Endothelial cell of umbilical vein (primary cell): ENCODE data around the gene WLS. TPM values are rescaled to one million over a fixed set of nuclear protein-coding genes. Genes with fewer than 3 reads are reported as not detected.

Experiments used
- BruUV-seq: library from RNA; stranded (reverse); fragments of 400-500 nt; replicated peaks from 2 replicates; lab custom pipeline; 2021; lab: Mats Ljungman, UMichigan
- CTCF ChIA-PET: fragments of 300-600, 350-600 bp; sonication (Branson Sonifier 250); formaldehyde crosslinking; loops from one replicate; lab custom pipeline; 2021; ENCODE audit warnings: antibody characterized with exemption, inconsistent platforms; lab: Charles Lee
- POLR2A ChIA-PET: fragments of 300-600, 350-600 bp; sonication (Branson Sonifier 250); formaldehyde crosslinking; loops from one replicate; lab custom pipeline; 2021; ENCODE audit warnings: antibody characterized with exemption, inconsistent platforms; lab: Charles Lee
- DNase-seq: peaks from one replicate; pipeline ENCODE4 v3.0.0-alpha.2; 2011; ENCODE audit warnings: low read depth, low spot score
- FAIRE-seq: peaks from 2 replicates; lab custom pipeline; 2011; peaks lifted over from hg19 to GRCh38; lab: Jason Lieb, UNC
- H2AFZ ChIP-seq: 2 replicates; pipeline ENCODE4 v1.6.0; 2012; ENCODE audit warnings: low read depth, low read length, control low read depth, inconsistent platforms
- H3K27ac ChIP-seq: 2 replicates; pipeline ENCODE4 v1.5.1; 2011; ENCODE audit warnings: low read depth, mild to moderate bottlenecking, control low read depth, low read length, moderate library complexity; ENCODE audit not compliant: insufficient read depth
- H3K27me3 ChIP-seq, 2 experiments: 2 replicates each; pipeline versions ENCODE4 v1.6.0 to v1.6.1; 2011; ENCODE audit warnings: low read length in 2 of 2, mixed read lengths in 1 of 2; ENCODE audit not compliant: control insufficient read depth in 2 of 2, insufficient read depth in 2 of 2
- H3K36me3 ChIP-seq, 2 experiments: 2 replicates in 1 of 2; 3 replicates in 1 of 2; pipeline ENCODE4 v1.5.1; 2011; ENCODE audit warnings: low read length in 2 of 2, mild to moderate bottlenecking in 1 of 2, moderate library complexity in 1 of 2; ENCODE audit not compliant: control insufficient read depth in 2 of 2, insufficient read depth in 2 of 2; ENCODE audit errors: extremely low read depth in 1 of 2
- H3K4me1 ChIP-seq: 3 replicates; pipeline ENCODE4 v1.5.1; 2011; ENCODE audit warnings: mild to moderate bottlenecking, low read length; ENCODE audit not compliant: control insufficient read depth, insufficient read depth; ENCODE audit errors: extremely low read depth
- H3K4me2 ChIP-seq: 2 replicates; pipeline ENCODE4 v1.6.1; 2011; ENCODE audit warnings: low read length, control low read depth, mixed read lengths; ENCODE audit not compliant: insufficient read depth
- H3K4me3 ChIP-seq, 3 experiments: fragments of 200-600 bp in 1 of 3; sonication (generic), shearing (Covaris generic) in 1 of 3; replicated peaks in 1 of 3; 2 replicates each; pipeline ENCODE4 v1.5.1; 2011 to 2016; ENCODE audit warnings: control low read depth in 3 of 3, low read length in 3 of 3, mild to moderate bottlenecking in 2 of 3, inconsistent platforms in 1 of 3, low read depth in 1 of 3, moderate library complexity in 1 of 3; ENCODE audit not compliant: insufficient read depth in 1 of 3
- H3K79me2 ChIP-seq: 2 replicates; pipeline ENCODE4 v1.6.0; 2012; ENCODE audit warnings: low read length, inconsistent platforms; ENCODE audit not compliant: control insufficient read depth, insufficient read depth
- H3K9ac ChIP-seq: replicated peaks from 2 replicates; pipeline ENCODE3; 2011; ENCODE audit warnings: low read length, control low read depth; ENCODE audit not compliant: insufficient read depth; ENCODE audit errors: extremely low read depth
- H3K9me1 ChIP-seq: replicated peaks from 3 replicates; pipeline ENCODE4 v1.6.0; 2011; ENCODE audit warnings: mild to moderate bottlenecking, low read length; ENCODE audit not compliant: control insufficient read depth, insufficient read depth; ENCODE audit errors: extremely low read depth
- H3K9me3 ChIP-seq: replicated peaks from 2 replicates; pipeline ENCODE4 v1.5.1; 2012; ENCODE audit warnings: low read length, inconsistent platforms; ENCODE audit not compliant: control insufficient read depth, insufficient read depth
- H4K20me1 ChIP-seq: replicated peaks from 2 replicates; pipeline ENCODE3; 2011; ENCODE audit warnings: mild to moderate bottlenecking, low read length; ENCODE audit not compliant: control insufficient read depth, insufficient read depth; ENCODE audit errors: extremely low read depth
- EZH2 ChIP-seq: IDR thresholded peaks from 2 replicates; pipeline ENCODE4 v1.6.1; 2012; ENCODE audit warnings: borderline replicate concordance, low read depth, mild to moderate bottlenecking, moderate library complexity, low read length, inconsistent platforms; ENCODE audit not compliant: severe bottlenecking
- FOS ChIP-seq: IDR thresholded peaks from 2 replicates; pipeline ENCODE4 v1.6.1; 2011; ENCODE audit warnings: mild to moderate bottlenecking, low read length, moderate library complexity, borderline replicate concordance; ENCODE audit not compliant: insufficient read depth
- GATA2 ChIP-seq: IDR thresholded peaks from 2 replicates; pipeline ENCODE4 v1.7.0; 2011; ENCODE audit warnings: low read depth, mild to moderate bottlenecking, moderate library complexity, mixed read lengths, low read length; ENCODE audit not compliant: insufficient read length, insufficient read depth
- JUN ChIP-seq: IDR thresholded peaks from 2 replicates; pipeline ENCODE4 v1.6.1; 2011; ENCODE audit warnings: borderline replicate concordance, low read depth; ENCODE audit not compliant: insufficient read length, insufficient read depth
- MYC ChIP-seq: IDR thresholded peaks from one replicate; pipeline ENCODE4 v1.6.1; 2011; ENCODE audit warnings: mild to moderate bottlenecking, low read depth, low read length
- POLR2A ChIP-seq: IDR thresholded peaks from 2 replicates; pipeline ENCODE4 v1.6.1; 2012; ENCODE audit warnings: low read depth, mild to moderate bottlenecking, control low read depth, low read length
- POLR2AphosphoS5 ChIP-seq: IDR thresholded peaks from 2 replicates; pipeline ENCODE4 v1.6.1; 2012; ENCODE audit warnings: low read depth, mild to moderate bottlenecking, control low read depth, low read length, moderate library complexity; ENCODE audit not compliant: insufficient read depth
- dilution Hi-C: fragments of 300-500 bp; cut with MboI; formaldehyde crosslinking; loops from one replicate; pipeline ENCODE4 v1.15.0; 2019; ENCODE audit warnings: low sequenced_read_pairs; ENCODE audit not compliant: extremely low pct_ligation_motif_present
- intact Hi-C: fragments of 100-400 bp; cut with micrococcal nuclease; formaldehyde crosslinking; loops from one replicate; pipeline ENCODE4 v1.10.0; 2022
- polyA plus RNA-seq, 4 experiments: library from polyadenylated mRNA; depleted of rRNA in 3 of 4; stranded (reverse) in 3 of 4; unstranded in 1 of 4; fragments of >200 nt; gene quantifications; 2 replicates each; pipeline versions ENCODE4 v1.2.1 to v1.2.3, GENCODE V29; 2011 to 2012; ENCODE audit warnings: missing spikeins in 1 of 4
- total RNA-seq: library from RNA; stranded (reverse); gene quantifications from 2 replicates; pipeline ENCODE4 v1.2.3, GENCODE V29; 2021
- TF ChIP-seq, protein P1 (sequence below): IDR thresholded peaks from 2 replicates; pipeline ENCODE4 v1.6.1; 2011; ENCODE audit not compliant: insufficient read depth, insufficient read length
- TF ChIP-seq, protein P2 (sequence below), 2 donors: IDR thresholded peaks; 1 replicate in 1 of 2; 2 replicates in 1 of 2; pipeline ENCODE4 v1.5.1; 2011; ENCODE audit warnings: low read length in 2 of 2, mild to moderate bottlenecking in 2 of 2, moderate library complexity in 2 of 2, control low read depth in 1 of 2, inconsistent platforms in 1 of 2, low read depth in 1 of 2; ENCODE audit not compliant: insufficient read depth in 1 of 2; ENCODE audit errors: extremely low read depth in 1 of 2

Gene WLS
- total and polyA plus RNA-seq, 2 donors (not counting 3 experiments of a cell fraction or from before 2014, with no cell fraction given) = 121 to 199 TPM

DNA sequence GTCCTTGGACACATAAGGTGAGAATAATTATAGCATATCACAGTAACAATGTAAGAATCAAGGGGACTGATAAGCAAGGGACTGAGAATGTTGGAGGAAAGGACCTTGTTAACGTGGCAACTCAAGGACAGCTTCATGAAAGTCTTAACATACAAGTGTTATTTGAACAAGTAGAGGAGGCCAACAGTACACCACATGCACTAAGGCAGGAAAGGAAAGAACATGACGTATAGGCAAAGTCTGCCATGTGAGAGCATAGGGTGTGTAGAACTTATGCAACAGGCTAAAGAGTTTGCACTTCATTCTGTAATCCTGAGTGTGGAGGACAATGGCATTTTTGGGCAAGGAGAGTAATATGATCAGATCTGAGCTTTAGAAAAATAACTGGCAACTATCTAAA lies 148.6 kb downstream of the WLS start:
- no peak for DNase-seq
- CTCF ChIA-PET = no interaction called here
- FAIRE-seq = no peak
- no peak overlapping the region for H3K27ac ChIP-seq
- no peak overlapping the region for H3K9ac ChIP-seq
- no peaks in the 10 kb centered on the region for H3K36me3 ChIP-seq
- TF ChIP-seq GATA2 (no peak), EZH2 (no peak), JUN (no peak), POLR2AphosphoS5 (no peak), MYC (no peak)
- no peaks in the 10 kb centered on the region for H3K4me1 ChIP-seq
- intact Hi-C loops (no loop called here), dilution Hi-C loops (no loop called here)
- no peaks in the 10 kb centered on the region for H4K20me1 ChIP-seq
- POLR2A ChIA-PET = no interaction called here
- no peaks in the 10 kb centered on the region for H3K9me1 ChIP-seq
- H3K9me3 ChIP-seq = no peaks in the 10 kb centered on the region
- H3K4me2 ChIP-seq = no peak overlapping the region
- BruUV-seq = no TSS peak
- no peak overlapping the region for H2AFZ ChIP-seq
- no peaks in the 10 kb centered on the region for H3K79me2 ChIP-seq
- no peak overlapping the region for H3K4me3 ChIP-seq
- no peaks in the 10 kb centered on the region for H3K27me3 ChIP-seq

DNA sequence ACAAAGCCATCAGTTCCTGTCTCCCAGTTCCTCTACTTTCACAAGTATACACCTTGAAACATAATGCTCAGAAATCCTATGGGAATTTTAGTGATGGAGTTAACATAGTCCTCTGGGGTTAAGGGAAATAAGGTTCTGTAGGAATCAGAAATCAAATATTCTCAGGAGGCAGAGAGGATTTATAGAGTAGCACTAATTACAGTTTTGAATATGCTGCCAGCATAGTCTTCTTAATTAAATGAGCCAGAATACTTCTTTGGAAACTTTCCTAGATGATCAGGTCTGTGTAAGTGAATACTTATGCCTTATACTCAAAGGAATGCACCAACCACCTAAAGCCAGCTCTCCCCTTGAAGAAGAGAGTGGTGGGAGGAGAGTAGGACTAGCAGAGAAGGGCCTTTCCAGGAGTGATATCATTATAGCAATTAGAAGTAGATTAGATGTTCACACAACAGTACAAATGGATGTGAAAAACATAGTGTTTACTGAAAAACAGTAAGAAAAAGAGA lies 150.5 kb downstream of the WLS start:
- dilution Hi-C loops = no loop called here
- no peaks in the 10 kb centered on the region for H3K9me1 ChIP-seq
- no peak overlapping the region for H3K9ac ChIP-seq
- FAIRE-seq (no peak), DNase-seq (no peak)
- H3K4me2 ChIP-seq = no peak overlapping the region
- H3K27ac ChIP-seq = no peak overlapping the region
- no peaks in the 10 kb centered on the region for H3K9me3 ChIP-seq
- CTCF ChIA-PET = interaction anchor here (1.0 kb wide), 1 partner anchor 12 kb away, joined by 4 read pairs; no protein-coding TSS in a partner anchor
- H3K36me3 ChIP-seq = no peaks in the 10 kb centered on the region
- H3K27me3 ChIP-seq = no peaks in the 10 kb centered on the region
- POLR2A ChIA-PET = no interaction called here
- BruUV-seq = no TSS peak
- H2AFZ ChIP-seq = no peak overlapping the region
- no peaks in the 10 kb centered on the region for H3K79me2 ChIP-seq
- no peaks in the 10 kb centered on the region for H3K4me1 ChIP-seq
- no peak for TF ChIP-seq JUN
- TF ChIP-seq, protein P1, sequence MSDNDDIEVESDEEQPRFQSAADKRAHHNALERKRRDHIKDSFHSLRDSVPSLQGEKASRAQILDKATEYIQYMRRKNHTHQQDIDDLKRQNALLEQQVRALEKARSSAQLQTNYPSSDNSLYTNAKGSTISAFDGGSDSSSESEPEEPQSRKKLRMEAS = no peak
- TF ChIP-seq POLR2AphosphoS5 = no peak
- no peak for TF ChIP-seq EZH2
- TF ChIP-seq FOS = no peak
- TF ChIP-seq, protein P2, sequence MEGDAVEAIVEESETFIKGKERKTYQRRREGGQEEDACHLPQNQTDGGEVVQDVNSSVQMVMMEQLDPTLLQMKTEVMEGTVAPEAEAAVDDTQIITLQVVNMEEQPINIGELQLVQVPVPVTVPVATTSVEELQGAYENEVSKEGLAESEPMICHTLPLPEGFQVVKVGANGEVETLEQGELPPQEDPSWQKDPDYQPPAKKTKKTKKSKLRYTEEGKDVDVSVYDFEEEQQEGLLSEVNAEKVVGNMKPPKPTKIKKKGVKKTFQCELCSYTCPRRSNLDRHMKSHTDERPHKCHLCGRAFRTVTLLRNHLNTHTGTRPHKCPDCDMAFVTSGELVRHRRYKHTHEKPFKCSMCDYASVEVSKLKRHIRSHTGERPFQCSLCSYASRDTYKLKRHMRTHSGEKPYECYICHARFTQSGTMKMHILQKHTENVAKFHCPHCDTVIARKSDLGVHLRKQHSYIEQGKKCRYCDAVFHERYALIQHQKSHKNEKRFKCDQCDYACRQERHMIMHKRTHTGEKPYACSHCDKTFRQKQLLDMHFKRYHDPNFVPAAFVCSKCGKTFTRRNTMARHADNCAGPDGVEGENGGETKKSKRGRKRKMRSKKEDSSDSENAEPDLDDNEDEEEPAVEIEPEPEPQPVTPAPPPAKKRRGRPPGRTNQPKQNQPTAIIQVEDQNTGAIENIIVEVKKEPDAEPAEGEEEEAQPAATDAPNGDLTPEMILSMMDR (IDR thresholded peaks at IDR 0.05; ENCODE audit: extremely low read depth in 1 of 2, insufficient read depth in 1 of 2, low read depth in 1 of 2, low read length in 2 of 2) = no peak
- no peak for TF ChIP-seq MYC
- no peak for TF ChIP-seq GATA2
- no peak for TF ChIP-seq POLR2A
- intact Hi-C loops = no loop called here
- no peaks in the 10 kb centered on the region for H4K20me1 ChIP-seq
- no peak overlapping the region for H3K4me3 ChIP-seq
